ENCODE results near the gene NME7.

NME7 gene

GRCh38 chr1:169103480-169103893 lies 264.1 kb downstream of the NME7 start:
- no peak for DNase-seq

- no peak for DNase-seq
These were observed 264.6 kb downstream of the NME7 start for GRCh38 chr1:169103002-169103401.

GRCh38 chr1:169102567-169102966 lies 265.0 kb downstream of the NME7 start:
- no peak for DNase-seq

- DNase-seq: no peak
These were observed 266.9 kb downstream of the NME7 start for GRCh38 chr1:169100651-169101088.

- no peak for DNase-seq
These were observed 267.4 kb downstream of the NME7 start for GRCh38 chr1:169100208-169100607.

- no peak for DNase-seq
These were observed 268.0 kb downstream of the NME7 start for GRCh38 chr1:169099561-169099960.

- no peak for DNase-seq
These were observed 269.2 kb downstream of the NME7 start for GRCh38 chr1:169098380-169098779.

- DNase-seq: no peak
These were observed 272.6 kb downstream of the NME7 start for GRCh38 chr1:169094897-169095569.

GRCh38 chr1:169092399-169092798 lies 275.2 kb downstream of the NME7 start:
- DNase-seq: no peak

- DNase-seq: no peak
These were observed 276.1 kb downstream of the NME7 start for GRCh38 chr1:169091480-169091941.

- no peak for DNase-seq
These were observed 276.7 kb downstream of the NME7 start for GRCh38 chr1:169090900-169091311.

GRCh38 chr1:169090308-169090899 lies 277.2 kb downstream of the NME7 start:
- no peak for DNase-seq

- no peak for DNase-seq
These were observed 277.8 kb downstream of the NME7 start for GRCh38 chr1:169089776-169090175.

GRCh38 chr1:169087876-169088275 lies 279.7 kb downstream of the NME7 start:
- DNase-seq: no peak

- DNase-seq: no peak
These were observed 280.8 kb downstream of the NME7 start for GRCh38 chr1:169086603-169087455.

GRCh38 chr1:169085911-169086310 lies 281.7 kb downstream of the NME7 start:
- DNase-seq: no peak
